Fibroblast of skin of right biceps (primary cell): ENCODE results near the gene RPS6KA2.
"Not testable (repeated sequence)": the region's sequence is repeated elsewhere in the genome, so short reads cannot be mapped to it uniquely, and the experiment has no call there.

ENCODE experiments used
- DNase-seq: peaks from one replicate; pipeline ENCODE4 v3.0.0-alpha.2; 2013

Gene RPS6KA2

DNA sequence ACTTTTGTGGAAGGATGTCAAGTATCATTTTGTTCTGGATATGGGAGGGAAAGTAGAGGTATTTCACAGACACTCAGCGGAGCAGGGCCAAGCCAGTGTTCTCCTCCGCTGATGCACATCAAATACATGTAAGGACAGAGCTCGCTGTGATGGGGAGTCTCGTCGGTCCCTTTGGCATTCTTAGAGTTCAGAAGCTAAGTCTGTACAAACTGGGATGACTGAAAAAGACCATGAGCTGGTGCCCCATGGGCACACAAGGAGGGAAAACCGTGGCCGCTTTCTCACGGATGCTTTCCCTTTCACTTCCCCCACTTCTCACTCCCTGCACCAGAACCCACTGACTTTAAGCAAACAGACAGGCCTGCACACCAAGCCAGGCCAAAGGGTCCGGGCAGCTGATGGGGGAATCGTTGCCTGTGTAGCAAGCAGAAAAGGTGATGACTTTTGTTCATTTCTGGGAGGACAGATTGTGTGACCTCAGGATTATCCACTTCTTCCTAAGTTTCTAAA lies 216.6 kb downstream of the RPS6KA2 start:
- DNase-seq: no peak

DNA sequence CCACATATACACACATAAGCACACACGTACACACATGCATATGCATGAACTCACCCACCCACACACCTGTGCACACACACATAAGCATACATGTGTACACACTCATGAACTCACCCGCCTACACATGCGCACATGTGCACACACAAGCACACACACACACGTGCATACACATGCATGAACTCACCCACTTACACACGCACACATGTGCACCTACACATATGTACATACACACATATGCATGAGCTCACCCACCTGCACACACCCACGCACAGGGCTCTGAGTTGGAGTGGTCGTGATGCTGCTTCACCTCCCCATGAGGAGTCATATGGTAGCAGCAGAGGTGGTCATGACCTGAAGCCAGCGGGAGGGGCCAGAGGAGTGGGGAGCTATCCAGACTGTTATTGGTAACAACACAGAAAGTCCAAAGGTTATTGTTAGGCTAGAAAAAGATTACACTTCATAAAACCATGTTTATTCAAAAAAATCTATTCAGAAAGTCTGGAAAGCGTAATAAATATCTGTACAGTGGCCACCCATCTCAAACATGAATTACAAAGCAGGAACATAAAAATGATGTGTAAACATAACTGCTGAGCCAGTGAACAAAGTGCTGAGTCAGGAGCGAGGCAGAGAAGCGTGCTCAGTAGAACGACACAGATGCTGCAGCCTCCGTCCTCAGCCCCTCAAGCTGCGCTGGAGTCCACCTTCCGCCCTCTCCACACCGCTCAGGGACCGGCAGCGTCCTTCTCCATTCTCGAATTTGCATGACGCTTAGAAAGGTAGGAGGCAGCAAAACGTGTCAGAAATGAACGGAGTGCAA lies 217.9 kb downstream of the RPS6KA2 start:
- no peak for DNase-seq

DNA sequence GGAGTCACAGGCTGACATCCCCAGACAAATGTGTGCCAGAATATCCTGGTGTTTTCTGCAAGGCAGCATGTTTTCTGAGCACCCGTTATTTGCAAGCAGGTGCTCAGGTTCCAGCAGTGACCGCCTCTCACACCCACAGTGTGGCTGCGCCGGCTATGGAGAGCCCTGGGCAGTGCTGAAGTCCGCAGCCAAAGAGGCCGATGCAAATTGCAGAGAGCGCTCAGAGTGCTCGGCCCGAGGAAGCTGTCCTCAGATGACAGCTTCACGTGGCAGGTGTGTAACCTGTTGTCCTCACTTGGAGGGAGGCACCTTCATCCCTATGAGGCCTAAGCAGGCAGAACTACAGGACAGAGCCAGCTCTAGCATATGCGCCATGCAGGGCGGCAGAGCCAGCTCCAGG lies 220.9 kb downstream of the RPS6KA2 start:
- no peak for DNase-seq

DNA sequence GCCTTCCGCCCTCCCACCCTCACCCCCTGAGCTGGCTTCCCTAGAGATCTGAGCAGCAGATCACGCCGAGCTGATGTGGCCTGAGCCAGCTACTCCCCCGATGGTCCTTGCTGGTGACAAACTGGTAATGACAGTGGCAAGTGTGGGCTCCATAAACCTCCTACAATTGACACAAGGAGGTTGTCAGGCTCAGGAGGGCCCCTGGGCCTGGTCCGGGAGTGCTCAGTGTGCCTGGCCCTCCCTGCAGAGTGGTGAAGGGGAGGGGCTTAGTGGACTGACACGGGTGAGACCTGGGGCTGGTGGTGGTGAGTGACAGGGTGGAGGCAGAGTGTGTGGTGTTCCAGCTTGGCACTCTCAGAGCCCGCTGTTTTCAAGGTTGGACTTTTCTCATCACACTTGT lies 221.7 kb downstream of the RPS6KA2 start:
- DNase-seq: no peak

DNA sequence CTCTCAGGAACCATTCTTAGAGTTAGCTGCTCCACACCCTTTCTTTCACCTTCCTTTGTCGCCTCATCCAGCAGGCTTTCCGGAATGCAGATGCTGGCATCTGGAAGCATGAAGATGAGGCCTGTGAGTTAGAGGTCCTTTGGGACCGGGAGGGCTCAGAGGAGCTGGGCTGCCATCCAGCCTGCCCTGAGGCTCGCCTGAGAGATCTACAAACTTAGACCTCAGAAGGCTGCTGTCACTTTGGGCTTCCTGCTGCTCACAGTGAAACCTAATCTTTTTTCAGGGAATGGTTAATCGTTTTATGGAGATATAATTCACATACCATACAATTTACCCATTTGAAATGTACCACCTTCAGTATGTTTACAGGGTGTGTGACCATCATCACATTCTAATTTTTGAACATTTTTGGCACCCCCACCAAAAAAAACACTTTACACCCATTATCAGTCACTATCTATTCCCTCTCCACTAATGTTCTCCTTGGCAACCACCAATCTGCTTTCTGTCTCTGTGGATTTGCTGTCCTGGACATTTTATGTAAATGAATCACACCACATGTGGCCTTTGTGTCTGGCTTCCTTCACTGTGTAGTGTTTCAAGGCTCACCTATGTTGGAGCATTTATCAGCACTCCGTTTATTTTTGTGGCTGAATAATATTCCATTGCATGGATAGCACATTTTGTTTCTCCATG lies 224.3 kb downstream of the RPS6KA2 start:
- DNase-seq: peak; percentile 69

DNA sequence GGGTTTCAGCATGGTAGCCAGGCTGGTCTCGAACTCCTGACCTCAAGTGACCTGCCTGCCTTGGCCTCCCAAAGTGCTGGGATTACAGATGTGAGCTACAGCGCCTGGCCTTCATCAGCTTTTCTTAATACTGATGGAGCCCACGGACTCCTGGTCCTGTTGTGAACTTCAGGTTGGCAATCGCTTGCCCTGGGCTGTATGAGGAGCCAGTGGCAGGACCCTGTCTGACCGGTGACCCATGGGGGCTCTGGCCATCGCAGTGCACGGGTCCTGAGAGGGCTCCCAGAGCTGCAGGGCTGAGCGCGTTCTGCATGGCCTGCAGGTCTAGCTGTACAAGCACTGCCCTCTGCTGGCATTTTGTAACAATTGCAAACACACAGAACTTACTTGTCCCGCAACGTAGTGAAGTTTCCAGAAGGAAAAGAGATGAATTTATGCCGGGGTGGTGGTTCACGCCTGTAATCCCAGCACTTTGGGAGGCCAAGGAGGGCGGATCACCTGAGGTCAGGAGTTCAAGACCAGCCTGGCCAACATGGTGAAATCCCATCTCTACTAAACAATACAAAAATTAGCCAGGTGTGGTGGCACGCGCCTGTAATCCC lies 226.3 kb downstream of the RPS6KA2 start:
- peak; percentile 58 for DNase-seq

DNA sequence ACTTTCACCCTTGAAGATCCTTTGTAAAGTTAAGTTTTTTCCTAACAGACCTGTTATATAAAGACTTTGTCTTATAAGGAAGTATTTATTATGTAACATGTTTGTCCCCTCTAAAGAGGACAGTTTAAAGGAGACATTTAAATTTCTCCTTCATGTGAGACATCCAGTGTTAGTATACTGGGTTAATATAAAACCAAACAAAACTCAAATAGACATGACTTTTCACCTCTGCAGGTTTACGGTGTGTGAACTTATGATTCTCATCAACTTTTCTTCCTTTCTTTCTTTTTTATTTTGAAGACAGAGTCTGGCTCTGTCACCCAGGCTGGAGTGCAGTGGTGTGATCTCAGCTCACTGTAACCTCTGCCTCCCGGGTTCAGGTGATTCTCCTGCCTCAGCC lies 226.9 kb downstream of the RPS6KA2 start:
- no peak for DNase-seq

DNA sequence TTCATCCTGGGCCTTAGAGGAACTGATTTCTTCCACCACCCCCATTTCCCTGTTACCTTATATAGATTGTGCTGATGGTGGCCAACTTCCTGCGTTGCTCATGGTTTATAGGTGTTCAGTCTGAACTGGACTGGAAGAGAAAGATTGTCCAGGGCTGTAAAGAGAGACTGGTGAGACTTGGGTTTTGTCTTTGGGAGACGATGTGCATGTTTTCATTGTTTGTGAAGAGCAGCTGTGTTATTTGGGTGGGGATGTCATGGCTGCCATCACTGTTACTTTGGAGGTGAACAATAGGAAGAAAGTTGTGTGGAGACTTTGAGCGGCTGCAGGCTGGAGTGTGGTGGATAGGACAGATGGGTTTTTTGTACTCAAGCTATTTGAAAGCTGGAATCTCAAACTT lies 228.7 kb downstream of the RPS6KA2 start:
- no peak for DNase-seq

DNA sequence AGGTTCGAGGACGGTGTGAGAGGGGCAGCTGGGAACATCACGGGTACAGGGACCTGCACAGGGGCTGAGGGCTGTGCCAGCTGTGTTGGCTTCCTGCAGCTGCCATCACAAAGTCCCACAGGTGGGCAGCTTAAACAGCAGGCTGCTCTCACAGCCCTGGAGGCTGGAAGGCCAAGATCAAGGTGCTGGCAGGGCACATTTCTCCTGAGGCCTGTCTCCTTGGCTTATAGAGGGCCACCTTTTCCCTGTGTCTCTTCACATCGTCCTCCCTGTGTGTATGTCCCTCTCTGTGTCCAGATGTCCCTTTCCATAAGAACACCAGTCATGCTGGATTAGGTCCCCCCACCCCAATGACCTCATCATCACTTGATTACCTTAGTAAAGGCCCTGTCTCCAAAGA lies 229.2 kb downstream of the RPS6KA2 start:
- no peak for DNase-seq

DNA sequence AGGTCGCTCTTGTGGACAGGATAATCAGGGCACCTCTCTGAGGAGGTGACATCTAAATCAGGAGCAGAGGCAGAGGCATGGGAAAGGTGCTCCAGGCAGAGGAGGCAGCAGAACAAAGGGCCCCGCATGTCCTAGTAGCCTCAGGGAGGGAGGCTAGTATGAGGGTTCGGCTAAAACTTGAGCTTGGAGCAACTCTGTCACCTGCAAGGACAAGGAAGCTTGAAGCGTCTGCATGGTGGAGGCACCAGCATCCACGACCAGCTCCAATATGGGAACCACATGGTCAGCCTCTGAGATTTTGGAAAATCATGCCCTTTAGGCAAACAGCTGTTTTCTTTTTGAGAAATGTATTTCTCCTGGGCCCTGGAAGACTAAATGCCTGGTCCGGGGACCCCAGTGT lies 231.3 kb downstream of the RPS6KA2 start:
- DNase-seq: no peak

DNA sequence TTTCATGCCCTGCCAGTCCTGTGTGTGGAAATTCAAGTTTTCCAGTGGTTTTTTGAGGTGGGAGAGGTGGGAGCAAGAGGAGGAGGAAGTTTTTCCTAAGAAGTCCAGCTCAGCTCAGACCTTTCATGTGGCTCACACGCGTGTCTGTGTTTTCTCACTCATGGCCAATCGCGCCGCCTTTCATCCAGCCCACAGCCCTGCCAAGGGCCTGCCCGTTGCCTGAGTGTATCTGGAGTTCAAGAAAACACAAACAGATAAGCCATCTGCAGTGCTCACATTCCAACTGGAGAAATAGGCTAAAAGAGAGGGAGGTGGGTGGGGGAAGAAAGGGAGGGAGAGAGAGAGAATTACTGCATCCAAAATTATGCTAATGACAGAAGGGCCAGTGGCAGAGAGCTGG lies 231.7 kb downstream of the RPS6KA2 start:
- DNase-seq: no peak

DNA sequence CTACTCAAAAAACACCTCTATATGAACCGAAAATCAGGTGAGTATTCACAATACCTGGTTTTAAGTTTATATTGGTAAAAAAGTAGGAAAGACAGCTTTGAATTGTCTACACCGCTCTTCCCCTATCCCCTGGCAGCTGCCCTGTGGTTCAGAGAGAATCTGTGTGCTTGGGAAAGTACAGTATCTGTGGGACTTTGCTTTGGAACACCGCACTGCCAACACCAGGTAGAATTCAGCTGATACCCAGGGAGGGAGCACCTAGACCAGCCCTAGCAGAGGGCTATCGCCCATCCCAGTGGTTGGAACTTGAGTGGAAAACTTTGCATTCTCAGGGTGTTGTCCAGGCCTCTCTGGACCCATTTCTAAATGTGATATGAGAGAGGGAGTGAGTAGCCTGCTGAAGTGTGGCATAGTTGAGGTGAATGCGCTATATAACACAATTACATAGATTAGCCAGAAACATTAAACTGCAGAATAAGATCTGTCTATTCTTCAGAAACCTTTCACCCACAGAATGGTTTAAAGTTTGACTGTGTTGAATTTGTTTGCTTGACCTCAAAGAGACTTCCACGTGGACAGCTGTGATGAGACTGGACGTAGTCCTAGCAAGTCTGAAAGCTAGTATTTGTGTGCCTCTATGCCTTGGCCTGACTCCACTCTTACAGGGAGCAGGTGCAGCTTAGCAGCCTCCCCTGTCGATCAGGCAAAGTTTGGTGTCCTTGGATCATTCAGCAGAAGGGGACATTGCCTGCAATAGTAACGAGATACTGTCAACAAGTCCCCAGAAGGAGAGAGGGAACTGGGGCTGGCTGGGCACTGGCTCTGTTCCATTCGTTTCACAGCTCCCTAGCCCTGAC lies 232.8 kb downstream of the RPS6KA2 start:
- no peak for DNase-seq

DNA sequence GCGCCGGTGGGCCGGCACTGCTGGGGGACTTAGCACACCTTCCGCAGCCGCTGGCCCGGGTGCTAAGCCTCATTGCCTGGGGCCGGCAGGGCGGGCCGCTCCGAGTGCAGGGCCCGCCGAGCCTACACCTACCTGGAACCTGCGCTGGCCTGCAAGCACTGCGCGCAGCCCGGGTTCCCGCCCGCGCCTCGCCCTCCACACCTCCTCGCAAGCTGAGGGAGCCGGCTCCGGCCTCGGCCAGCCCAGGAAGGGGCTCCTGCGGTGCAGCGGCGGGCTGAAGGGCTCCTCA lies 233.6 kb downstream of the RPS6KA2 start:
- DNase-seq: no peak

DNA sequence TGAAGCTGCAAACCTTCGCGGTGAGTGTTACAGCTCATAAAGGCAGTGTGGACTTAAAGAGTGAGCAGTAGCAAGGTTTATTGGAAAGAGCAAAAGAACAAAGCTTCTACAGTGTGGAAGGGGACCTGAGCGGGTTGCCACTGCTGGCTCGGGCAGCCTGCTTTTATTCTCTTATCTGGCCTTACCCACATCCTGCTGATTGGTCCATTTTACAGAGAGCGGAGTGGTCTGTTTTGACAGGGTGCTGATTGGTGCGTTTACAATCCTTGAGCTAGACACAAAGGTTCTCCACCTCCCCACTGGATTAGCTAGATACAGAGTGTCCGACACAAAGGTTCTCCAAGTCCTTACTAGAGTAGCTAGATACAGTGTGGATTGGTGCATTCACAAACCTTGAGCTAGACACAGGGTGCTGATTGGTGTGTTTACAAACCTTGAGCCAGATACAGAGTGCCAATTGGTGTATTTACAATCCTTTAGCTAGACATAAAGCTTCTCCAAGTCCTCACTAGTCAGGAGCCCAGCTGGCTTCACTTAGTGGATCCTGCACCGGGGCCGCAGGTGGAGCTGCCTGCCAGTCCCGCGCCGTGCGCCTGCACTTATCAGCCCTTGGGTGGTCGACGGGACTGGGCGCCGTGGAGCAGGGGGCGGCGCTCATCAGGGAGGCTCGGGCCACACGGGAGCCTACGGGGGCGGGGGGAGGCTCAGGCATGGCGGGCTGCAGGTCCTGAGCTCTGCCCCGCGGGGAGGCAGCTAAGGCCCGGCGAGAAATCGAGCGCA lies 234.1 kb downstream of the RPS6KA2 start:
- DNase-seq: not testable (repeated sequence)

DNA sequence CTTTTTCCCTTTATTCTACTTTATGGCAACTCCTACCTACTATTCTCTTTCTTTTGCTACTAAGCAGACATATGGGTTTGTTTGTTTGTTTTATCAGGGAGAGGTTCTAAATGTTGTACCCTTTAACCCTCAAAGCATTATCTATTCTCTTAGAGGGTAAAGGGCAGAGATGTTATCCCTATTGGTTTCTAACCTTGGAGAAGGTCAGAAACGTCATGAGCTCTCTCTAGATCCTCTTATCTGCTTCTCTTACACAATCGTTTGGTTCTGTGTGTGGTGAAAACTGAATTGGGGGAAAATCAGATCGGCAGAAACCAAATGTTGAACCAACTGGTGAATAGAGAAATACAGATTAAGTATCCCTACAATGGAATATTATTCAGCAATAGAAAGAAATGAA lies 237.9 kb downstream of the RPS6KA2 start:
- no peak for DNase-seq

DNA sequence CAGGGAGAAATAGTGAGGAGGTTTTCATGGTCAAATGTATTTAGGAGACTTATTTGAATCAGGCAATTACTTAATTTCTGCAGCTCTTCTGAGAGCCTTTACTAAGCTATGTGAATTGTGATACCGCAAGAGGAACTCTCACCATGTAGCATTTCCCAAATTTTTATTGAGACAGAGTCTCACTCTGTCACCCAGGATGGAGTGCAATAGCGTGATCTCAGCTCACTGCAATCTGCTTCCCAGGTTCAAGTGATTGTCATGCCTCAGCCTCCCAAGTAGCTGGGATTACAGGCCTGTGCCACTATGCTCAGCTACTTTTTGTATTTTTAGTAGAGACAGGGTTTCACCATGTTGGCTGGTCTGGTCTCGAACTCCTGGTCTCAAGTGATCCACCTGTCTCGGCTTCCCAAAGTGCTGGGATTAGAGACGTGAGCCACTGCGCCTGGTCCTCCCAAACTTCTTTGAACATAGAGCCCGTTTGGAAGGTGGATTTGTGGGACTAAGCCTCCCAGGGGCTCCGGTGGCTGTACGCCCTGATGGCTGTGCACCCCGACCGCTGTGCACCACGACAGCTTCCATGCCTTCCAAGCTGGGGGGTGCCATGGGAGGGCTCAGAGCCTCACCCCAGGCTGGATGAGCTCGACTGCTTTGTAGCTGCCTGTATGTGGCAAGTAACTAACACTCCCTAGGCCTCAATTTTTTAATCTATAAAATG lies 238.6 kb downstream of the RPS6KA2 start:
- DNase-seq: no peak

DNA sequence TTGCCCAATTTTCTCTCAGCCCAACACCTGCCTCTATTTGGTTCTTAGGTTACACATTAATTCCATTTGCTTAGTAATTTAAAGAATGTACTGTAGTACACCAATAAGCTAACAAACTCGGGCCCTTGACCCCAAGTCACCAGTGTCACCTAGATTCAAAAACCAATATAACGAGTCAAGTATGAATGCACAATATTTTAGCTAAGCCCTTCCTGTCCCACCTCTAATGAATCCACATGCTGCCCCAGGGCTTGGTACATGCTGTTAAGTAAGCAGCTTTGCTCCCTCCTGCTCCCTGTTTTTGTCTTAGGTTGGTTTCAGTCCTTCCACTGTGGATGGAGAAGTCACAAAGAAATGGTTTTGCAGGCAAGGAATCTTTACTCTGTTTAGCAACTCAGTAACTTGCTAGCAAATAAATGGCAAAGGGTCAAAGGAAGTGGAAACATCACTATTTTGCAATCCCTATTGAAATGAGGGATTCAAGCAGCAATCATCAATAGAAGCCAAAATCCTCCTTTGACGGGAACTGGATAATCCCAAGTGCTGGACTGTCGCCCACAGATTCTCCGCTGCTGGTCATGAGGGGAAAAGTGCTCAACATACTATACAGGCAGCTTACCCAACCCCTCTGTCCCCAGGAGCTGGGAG lies 239.3 kb downstream of the RPS6KA2 start:
- DNase-seq: no peak

DNA sequence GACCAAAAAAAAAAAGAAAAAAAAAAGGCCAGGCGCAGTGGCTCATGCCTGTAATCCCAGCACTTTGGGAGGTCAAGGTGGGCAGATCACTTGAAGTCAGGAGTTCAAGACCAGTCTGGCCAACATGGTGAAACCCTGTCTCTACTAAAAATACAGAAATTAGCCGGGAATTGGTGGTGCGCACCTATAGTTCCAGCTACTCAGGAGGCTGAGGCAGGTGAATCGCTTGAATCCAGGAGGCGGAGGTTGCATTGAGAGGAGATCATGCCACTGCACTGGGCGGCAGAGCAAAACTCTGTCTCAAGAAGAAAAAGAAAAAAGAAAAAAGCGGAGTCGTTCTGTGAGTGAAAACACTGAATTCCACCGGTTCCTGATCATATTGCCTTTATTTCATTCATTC lies 240.0 kb downstream of the RPS6KA2 start:
- DNase-seq: not testable (repeated sequence)

DNA sequence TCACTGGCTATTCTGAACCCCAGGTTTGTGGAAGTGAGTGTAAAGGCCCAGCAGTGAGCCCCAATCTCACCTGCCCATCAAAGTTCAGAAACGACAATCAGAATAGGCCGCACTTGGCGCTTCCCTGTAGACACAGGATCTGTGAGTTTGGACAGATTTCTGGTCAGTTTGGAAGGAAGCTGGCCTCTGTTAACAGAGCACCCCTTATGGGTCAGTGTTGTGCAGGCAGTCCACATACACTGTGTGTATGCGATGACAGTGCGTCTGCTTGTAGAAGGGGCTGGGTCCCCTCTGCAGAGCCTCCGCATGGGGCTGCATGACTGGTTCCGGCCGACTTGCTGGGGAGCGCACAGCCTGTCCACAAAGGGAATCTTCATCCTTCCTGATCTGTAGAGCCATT lies 240.9 kb downstream of the RPS6KA2 start:
- DNase-seq: no peak

DNA sequence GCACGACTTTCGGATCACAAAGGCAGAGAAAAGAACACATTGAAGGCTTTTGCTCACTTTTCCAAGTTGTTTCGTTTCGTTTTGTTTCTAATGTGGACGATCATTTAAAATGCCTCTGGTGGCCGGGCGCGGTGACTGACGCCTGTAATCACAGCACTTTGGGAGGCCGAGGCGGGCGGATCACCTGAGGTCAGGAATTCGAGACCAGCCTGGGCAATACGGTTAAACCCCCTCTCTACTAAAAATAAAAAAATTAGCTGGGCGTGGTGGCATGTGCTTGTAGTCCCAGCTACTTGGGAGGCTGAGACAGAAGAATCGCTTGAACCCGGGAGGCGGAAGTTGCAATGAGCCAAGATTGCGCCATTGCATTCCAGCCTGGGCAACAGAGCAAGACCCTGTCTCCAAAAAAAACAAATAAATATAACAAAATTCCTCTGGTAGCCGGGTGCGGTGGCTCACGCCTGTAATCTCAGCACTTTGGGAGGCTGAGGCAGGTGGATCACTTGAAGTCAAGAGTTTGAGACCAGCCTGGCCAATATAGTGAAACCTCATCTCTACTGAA lies 243.2 kb downstream of the RPS6KA2 start:
- DNase-seq: not testable (repeated sequence)
